Adrenal gland (tissue), 12 donors: ENCODE measurements around the gene PLK5. TPM values are rescaled to one million over a fixed set of nuclear protein-coding genes. Genes with fewer than 3 reads are reported as not detected.
"Not testable (repeated sequence)": the region's sequence is repeated elsewhere in the genome, so short reads cannot be mapped to it uniquely, and the experiment has no call there.

Experiments used
- DNase-seq, 7 donors: peaks; one replicate each; pipeline ENCODE4 v3.0.0-alpha.2; 2019 to 2020
- H3K27ac ChIP-seq, 5 donors: fragments of 200-600 bp; sonication (generic) in 4 of 5; 1 replicate in 3 of 5; 2 replicates in 2 of 5; pipeline versions ENCODE4 v1.5.1 to v1.8.0; 2016 to 2020; ENCODE audit warnings: mild to moderate bottlenecking in 1 of 5
- H3K27me3 ChIP-seq: fragments of 200-600 bp; 2 replicates; pipeline ENCODE4 v1.8.0; 2021
- H3K36me3 ChIP-seq, 2 donors: fragments of 200-600 bp; replicated peaks in 1 of 2; 1 replicate in 1 of 2; 2 replicates in 1 of 2; pipeline versions ENCODE4 v1.5.1 to v1.8.0; 2018 to 2022
- H3K4me1 ChIP-seq, 2 donors: fragments of 200-600 bp; replicated peaks in 1 of 2; 1 replicate in 1 of 2; 2 replicates in 1 of 2; pipeline versions ENCODE4 v1.5.1 to v1.8.0; 2018 to 2021
- H3K4me3 ChIP-seq, 4 donors: fragments of 200-600 bp; sonication (generic) in 3 of 4; one replicate each; pipeline ENCODE4 v1.5.1; 2016 to 2018
- H3K9me3 ChIP-seq, 3 donors: fragments of 200-600 bp; sonication (generic) in 1 of 3; replicated peaks in 1 of 3; 1 replicate in 2 of 3; 2 replicates in 1 of 3; pipeline versions ENCODE4 v1.5.1 to v1.8.0; 2016 to 2021
- CTCF ChIP-seq, 6 experiments: fragments of 450-650 bp in 4 of 6; fragments of 200-600 bp in 2 of 6; sonication (generic) in 1 of 6; IDR thresholded peaks; 1 replicate in 5 of 6; 2 replicates in 1 of 6; pipeline versions ENCODE4 v1.5.1 to v1.8.0; 2016 to 2021; ENCODE audit warnings: antibody characterized with exemption in 6 of 6, mild to moderate bottlenecking in 2 of 6, moderate library complexity in 1 of 6
- POLR2A ChIP-seq, 2 donors: fragments of 450-650 bp; IDR thresholded peaks; one replicate each; pipeline ENCODE4 v1.6.1; 2017; ENCODE audit warnings: antibody characterized with exemption in 2 of 2, mild to moderate bottlenecking in 2 of 2, moderate library complexity in 1 of 2
- WGBS, 4 donors: extraction: QIAGEN DNeasy Blood & Tissue Kit in 2 of 4; methylation state at CpG; one replicate each; pipeline versions ENCODE4 v1.1.5 to v1.1.7; 2013 to 2017; 5-methylcytosine and 5-hydroxymethylcytosine counted together
- intact Hi-C, 2 donors: fragments of 100-400 bp; cut with DNase I; formaldehyde crosslinking; loops; one replicate each; pipeline versions ENCODE4 v1.14.1 to v1.15.0; 2022 to 2023
- polyA plus RNA-seq, 3 donors: library from polyadenylated mRNA; stranded (reverse); fragments of 200-250 nt in 2 of 3; fragments of 350-450 nt in 1 of 3; fragmentation: Illumina TruSeq in 1 of 3; extraction: RNeasy Lipid Tissue Mini Kit (QIAGEN cat#74804) in 1 of 3; gene quantifications; one replicate each; pipeline ENCODE4 v1.2.3, GENCODE V29; 2013 to 2014
- total RNA-seq, 9 donors: library from RNA; depleted of rRNA in 4 of 9; stranded (reverse); fragments of >200 nt in 4 of 9; fragments of 120-200 nt in 1 of 9; fragmentation: NEBNext Ultra II Directional in 1 of 9; extraction: Animal tissue kit (Norgen Biotek cat#: 25700) in 1 of 9; gene quantifications; one replicate each; pipeline versions ENCODE4 v1.1.0 to v1.2.4, GENCODE V29; 2013 to 2023
- donor health status: healthy with polysubstance abuse.
- donor health status: Bipolar disorder and iron deficiency.
- donor health status: DM: yes; HTN: yes; CAD: no.
- donor health status: DM: no; HTN: no; CAD: no.
- donor health status: DM: no; HTN: no; CAD: no.
- donor health status: DM: yes; HTN: yes; CAD: no.

PLK5 gene
- total and polyA plus RNA-seq, 12 donors, result 0.15 to 1.0 (median 0.32) TPM; not detected in 8

DNA sequence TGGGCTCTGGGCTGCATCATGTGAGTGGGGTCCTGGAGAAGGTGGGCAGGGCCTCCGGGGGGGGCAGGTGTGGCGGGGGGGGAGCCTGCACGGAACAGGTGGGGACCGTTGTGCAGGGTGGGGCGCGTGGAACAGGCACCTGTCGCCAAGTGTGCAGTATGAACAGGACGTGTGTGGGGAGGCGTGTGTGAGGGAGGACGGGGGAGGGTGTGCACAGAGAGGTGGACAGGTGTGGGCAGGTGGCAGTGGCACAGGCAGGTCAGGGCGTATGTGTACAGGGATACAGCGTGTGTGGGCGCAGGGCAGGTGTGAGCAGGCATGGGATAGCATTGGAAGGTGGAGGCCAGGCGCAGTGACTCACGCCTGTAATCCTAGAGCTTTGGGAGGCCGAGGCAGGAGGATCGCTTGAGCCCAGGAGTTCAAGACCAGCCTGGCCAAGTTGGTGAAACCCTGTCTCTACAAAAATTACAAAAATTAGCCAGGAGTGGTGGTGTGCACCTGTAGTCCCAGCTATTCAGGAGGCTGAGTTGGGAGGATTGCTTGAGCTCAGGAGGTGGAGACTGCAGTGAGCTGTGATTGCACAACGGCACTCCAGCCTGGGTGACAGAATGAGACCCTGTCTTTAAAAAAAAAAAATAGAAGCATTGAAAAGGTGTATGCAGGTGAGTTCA is 3.2 kb downstream of the PLK5 start:
- DNase-seq, result no peak
- Histone ChIP-seq H3K27me3 (peaks cover 51% of the 10 kb centered on the region), H3K4me1 (no peaks in the 10 kb centered on the region), H3K4me3 (no peak overlapping the region), H3K36me3 (no peaks in the 10 kb centered on the region), H3K9me3 (no peaks in the 10 kb centered on the region), H3K27ac (no peak overlapping the region)
- no peak for TF ChIP-seq POLR2A (IDR thresholded peaks at IDR 0.05)
- no peak for TF ChIP-seq CTCF (IDR thresholded peaks at IDR 0.05)
- WGBS, 4 donors, result 72 to 85% (median 79%) methylated on average over 15 to 18 of the region's 18 CpGs
- intact Hi-C loops, result no loop called here

- no peak overlapping the region for H3K27ac ChIP-seq
- TF ChIP-seq CTCF (IDR thresholded peaks at IDR 0.05) (no peak), POLR2A (IDR thresholded peaks at IDR 0.05) (no peak)
- intact Hi-C loops, result no loop called here
- no peak for DNase-seq
- H3K27me3 ChIP-seq, result peaks cover 51% of the 10 kb centered on the region
- H3K4me3 ChIP-seq, result no peak overlapping the region
- H3K4me1 ChIP-seq, result no peaks in the 10 kb centered on the region
- 65 to 80% (median 74%) methylated on average over 18 to 27 of the region's 27 CpGs for WGBS, 4 donors
- H3K36me3 ChIP-seq, result no peaks in the 10 kb centered on the region
- H3K9me3 ChIP-seq, result no peaks in the 10 kb centered on the region
These were observed 3.9 kb downstream of the PLK5 start for GRCh38 chr19:1527650-1528309.

GRCh38 chr19:1528596-1529429 is 4.9 kb downstream of the PLK5 start:
- Histone ChIP-seq H3K4me3 (no peak overlapping the region), H3K27me3 (peaks cover 41% of the 10 kb centered on the region), H3K9me3 (no peaks in the 10 kb centered on the region), H3K36me3 (no peaks in the 10 kb centered on the region), H3K4me1 (no peaks in the 10 kb centered on the region), H3K27ac (no peak overlapping the region)
- intact Hi-C loops, result no loop called here
- no peak for DNase-seq
- no peak for TF ChIP-seq POLR2A (IDR thresholded peaks at IDR 0.05)
- TF ChIP-seq CTCF (IDR thresholded peaks at IDR 0.05), result no peak
- 63 to 79% (median 76%) methylated on average over 16 to 22 of the region's 23 CpGs for WGBS, 4 donors

DNA sequence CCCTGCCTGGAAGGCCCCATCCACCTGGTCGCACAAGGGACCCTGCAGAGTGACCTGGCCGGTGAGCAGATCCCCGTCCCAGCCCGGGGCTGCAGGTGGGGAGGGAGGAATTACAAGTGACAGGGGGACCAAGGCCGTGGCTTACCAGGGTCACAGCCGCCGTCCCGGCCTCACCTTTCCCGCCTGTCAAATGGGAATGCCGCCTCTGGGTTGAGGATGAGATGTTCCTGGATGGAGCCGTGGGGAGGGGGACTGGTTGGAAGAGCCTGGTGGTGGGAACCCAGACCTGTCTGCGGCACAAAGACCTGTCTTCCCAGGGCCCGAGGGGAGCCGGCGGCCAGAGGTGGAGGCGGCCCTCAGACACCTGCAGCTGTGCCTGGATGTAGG is 5.5 kb downstream of the PLK5 start:
- intact Hi-C loops, result no loop called here
- Histone ChIP-seq H3K27me3 (peaks cover 35% of the 10 kb centered on the region), H3K36me3 (no peaks in the 10 kb centered on the region), H3K4me3 (no peak overlapping the region), H3K9me3 (no peaks in the 10 kb centered on the region), H3K27ac (no peak overlapping the region), H3K4me1 (no peaks in the 10 kb centered on the region)
- no peak for DNase-seq
- 59 to 79% (median 66%) methylated on average over 1 to 16 of the region's 16 CpGs for WGBS, 4 donors
- TF ChIP-seq POLR2A (IDR thresholded peaks at IDR 0.05) (no peak), CTCF (IDR thresholded peaks at IDR 0.05) (no peak)

DNA sequence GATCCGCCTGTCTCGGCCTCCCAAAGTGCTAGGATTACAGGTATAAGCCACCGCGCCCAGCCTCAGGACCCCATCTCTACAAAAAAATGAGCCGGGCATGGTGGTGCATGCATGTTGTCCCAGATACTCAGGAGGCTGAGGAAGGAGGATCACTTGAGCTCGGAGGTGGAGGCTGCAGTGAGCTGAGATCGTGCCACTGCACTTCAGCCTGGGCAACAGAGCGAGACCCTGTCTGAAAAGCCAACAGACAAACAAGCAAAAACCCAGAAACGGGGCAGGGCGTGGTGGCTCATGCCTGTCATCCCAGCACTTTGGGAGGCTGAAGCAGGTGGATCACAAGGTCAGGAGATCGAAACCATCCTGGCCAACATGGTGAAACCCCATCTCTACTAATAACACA is 7.0 kb downstream of the PLK5 start:
- H3K4me1 ChIP-seq, intact Hi-C loops, H3K9me3 ChIP-seq, H3K27ac ChIP-seq, DNase-seq, H3K36me3 ChIP-seq, H3K4me3 ChIP-seq: not testable (repeated sequence)
- H3K27me3 ChIP-seq, result peaks cover 23% of the 10 kb centered on the region
- WGBS, 4 donors, result 85 to 91% (median 86%) methylated on average over 10 to 11 of the region's 11 CpGs
